Anterior cingulate cortex (tissue), 58 donors: ENCODE results near the gene CCDC195.

Experiments
- DNase-seq, 58 donors: peaks; one replicate each; lab custom pipeline; 2025; lab: John Stamatoyannopoulos, UW

Gene CCDC195

GRCh38 chr2:224716201-224716600 is at the start of gene CCDC195:
TSS of gene CCDC195 (minus strand) at chr2:224716365. CDS start at chr2:224716365, 0 bp downstream.
- DNase-seq = no peak

DNA sequence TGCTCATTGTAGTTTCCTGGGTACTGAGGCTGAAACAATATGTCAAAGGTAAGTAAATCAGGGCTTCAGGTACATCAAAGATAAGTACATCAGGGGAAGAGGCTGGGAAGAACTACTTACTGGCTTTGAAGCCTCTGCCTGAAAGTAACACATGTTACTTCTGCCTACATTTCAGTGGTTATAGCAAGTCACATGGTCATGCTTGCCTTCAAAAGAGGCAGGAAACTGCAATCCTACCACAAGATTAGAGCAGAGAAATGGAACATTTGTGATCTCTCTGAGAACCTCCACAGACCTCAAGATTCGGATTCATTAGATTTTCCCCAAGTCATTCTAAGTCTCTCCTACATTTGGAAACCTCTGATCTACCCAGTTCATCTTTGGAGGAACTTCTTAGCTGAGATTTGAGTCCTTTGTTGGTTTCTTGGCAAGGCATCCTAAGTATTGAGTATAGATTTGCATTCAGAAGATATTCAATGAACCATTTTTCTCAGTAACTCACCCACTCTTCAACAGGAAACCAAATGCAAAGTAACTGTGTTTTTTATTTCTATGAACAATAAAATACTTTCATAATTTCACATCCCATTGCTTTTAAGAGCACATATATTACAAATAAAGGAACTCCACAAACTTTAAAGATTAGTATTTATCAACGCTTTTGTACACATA is 48.5 kb upstream of the CCDC195 start:
- no peak for DNase-seq

DNA sequence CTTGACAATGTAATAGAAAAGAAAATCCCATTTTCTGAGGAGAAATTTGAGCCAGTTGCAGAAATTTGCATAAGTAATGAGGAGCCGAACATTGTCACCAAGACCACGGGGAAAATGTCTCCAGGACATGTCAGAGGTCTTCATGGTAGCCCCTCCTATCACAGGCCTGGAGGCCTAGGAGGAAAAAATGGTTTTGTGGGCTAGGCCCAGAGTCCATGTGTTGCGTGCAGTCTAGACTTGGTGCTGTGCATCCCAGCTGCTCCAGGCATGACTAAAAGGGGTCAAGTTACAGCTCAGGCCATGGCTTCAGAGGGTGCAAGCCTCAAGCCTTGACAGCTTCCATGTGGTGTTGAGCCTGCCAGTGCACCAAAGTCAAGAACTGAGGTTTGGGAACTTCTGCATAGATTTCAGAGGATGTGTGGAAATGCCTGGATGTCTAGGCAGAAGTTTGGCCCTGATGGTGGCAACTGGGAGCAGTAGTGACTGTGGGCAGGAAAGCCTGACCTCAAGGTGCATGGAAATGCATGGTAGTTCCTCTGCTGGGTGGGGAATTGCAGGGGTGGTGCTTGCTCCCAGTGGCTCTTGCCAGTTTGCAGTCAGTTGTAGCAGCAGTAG is 41.9 kb upstream of the CCDC195 start:
- DNase-seq = no peak

DNA sequence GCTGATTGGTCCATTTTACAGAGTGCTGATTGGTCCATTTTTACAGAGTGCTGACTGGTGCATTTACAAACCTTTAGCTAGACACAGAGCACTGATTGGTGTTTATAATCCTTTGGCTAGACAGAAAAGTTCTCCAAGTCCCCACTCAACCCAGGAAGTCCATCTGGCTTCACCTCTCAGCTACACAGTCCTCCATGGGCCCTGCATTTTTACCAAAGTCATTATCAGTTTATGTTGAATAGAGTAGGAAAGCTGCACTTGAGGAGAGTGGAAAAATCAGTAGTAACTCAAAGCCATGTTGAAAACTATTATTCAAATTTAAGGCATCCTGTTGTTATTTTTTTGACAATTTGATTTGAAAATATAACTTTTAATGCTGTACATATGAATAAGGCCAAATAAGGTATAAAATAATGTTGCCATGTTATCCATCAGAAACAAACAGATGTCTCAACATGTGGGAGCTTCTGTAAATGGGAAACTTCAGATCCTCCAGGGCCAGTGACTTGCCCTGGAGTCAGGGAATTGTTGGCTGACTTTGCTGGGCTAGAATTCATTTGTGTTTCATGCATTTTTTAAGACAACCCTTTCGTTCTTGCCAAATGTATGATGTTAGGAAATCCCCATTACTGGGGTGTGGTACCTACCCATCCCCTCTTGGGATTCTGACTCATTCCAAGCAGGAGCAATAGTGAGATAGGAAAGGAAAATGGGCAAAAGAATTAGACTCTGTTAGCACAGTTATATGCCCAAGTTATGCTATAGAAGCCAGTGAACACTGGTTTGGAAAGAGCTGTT is 37.8 kb upstream of the CCDC195 start:
- no peak for DNase-seq

- no peak for DNase-seq
Measured at GRCh38 chr2:224751996-224752698, 36.0 kb upstream of the CCDC195 start.

DNA sequence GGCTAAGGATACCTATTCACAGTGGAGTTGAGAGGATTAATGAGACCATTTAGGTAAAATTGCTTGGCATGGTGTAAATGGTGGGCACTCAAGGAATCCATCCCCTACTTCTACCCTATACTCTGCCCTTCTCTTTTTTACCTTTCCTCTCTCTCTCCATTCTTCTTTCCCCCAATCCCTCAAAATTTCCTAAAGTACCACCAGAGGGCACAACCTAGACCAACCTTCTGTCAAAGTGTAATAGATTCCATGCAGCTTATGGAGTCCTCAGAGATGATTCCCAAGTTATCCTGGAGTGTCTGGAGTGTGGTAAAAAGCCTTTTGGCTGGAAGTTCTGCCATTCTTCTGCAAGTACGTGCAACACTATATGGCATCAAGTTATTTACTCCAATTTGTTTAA is 33.0 kb upstream of the CCDC195 start:
- no peak for DNase-seq

GRCh38 chr2:224747765-224748164 is 31.6 kb upstream of the CCDC195 start:
- no peak for DNase-seq

GRCh38 chr2:224736227-224736626 is 20.1 kb upstream of the CCDC195 start:
- DNase-seq = no peak

DNA sequence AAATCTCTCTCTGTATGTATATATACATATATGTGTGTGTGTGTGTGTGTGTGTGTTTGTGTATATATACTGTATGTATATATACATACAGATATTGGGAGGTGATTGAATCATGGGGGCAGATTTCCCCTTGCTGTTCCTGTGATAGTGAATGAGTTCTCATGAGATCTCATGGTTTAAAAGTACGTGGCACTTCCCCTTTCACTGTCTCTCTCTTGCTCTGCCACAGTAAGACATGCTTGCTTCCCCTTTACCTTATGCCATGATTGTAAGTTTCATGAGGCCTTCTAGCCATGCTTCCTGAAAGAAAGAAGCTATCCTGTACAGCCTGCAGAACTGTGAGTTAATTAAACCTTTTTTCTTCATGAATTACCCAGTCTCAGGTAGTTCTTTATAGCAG is 18.8 kb upstream of the CCDC195 start:
- no peak for DNase-seq

DNA sequence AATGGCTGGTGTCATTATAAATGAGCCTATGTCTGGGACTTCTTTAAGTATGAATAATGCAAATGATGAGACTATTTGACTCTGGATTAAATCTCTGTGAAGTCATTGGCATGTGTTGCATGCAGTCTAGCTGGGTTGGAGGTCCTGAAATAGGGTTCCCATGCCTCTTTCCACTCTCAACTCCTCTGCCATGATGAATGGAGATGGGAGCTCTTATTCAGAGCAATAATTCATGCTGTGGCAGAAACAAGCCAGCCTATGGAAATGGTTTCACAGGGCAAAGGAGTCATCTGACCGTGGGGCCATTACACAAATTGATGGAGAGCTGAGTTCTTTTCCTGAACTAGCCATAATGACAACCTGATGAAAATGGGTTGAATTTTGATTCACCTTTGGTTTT is 15.5 kb upstream of the CCDC195 start:
- DNase-seq = no peak

DNA sequence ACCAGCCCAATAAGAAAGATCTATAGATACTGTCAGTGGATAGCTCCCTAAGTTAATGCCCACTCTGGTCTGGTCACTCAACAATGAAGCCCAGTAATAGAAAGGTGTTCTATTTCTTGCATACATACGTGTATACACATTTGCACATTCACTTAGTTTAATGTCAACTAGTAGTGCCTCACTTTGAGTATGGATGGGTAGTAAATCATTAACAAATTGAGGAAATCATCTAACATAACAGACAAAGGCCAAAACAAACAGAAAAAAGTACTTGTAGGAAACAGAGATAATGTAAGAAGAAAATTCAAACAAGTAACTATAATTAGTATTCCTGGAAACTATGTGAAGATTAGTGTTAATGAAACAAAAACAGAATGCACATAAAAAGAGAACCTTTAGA is 13.3 kb upstream of the CCDC195 start:
- no peak for DNase-seq

DNA sequence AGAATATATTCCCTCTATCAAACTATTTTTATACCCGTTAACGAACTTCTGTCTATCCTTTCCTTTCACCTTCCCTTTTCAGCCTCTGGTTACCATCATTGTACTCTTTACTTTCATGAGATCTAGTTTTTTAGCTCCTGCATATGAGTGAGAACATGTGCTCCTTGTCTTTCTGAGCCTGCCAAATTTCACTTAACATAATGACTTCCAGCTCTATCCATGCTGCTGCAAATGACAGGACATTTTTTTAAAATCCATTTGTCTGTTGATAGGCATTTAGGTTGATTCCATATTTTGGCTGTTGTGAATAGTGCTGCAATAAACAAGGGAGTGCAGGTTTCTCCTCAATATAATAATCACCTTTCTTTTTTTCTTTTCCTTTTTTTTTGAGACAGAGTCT is 8.2 kb upstream of the CCDC195 start:
- DNase-seq = no peak

DNA sequence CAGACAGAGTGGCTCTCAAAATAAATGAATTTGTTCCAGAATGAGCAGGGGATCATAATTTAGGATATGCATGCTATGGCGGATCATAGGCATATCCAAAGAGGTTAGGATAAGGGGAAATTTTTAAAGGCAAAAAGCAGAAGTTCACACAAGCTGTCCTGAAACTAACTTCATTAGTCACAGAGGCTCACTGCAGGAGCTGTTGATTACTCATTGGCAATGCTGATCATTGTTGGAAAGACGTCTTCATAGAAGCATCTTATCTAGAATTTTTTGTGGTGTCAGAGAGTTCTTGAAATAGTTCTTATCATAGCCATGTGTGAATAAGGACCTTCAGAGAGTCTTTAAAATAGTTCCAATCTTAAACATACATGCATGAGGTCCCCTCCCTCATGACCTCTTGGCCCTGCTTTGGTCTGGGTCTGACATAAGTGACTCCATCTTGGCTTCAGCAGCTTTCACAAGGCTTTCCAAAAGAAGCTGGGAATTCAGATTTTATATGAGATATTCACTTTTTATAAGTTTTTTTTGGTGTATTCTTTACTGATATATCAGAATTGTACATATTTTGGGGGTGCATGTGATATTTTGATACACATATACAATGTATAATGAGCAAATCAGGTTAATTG is 7.5 kb upstream of the CCDC195 start:
- DNase-seq = no peak

GRCh38 chr2:224722770-224723169 is 6.6 kb upstream of the CCDC195 start:
- DNase-seq = no peak

DNA sequence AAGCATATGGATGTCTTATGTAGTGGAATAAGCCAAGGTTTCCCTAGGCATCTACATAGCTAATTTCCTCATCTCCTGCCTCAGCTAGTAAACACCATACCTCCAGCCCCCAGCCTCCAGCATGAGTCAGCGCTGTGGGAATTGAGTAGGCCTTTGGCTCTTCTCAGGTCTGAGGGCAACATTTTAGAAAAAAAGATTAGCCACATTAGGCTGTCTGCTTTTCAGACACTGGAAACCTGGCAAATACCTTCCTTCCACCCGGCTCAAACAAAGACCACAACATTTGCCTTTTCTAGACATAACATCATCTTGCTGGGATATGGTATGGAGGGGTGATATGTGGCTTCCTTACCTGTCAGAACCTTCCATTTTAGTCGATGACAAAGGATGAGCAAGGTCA is 6.1 kb upstream of the CCDC195 start:
- DNase-seq = no peak

GRCh38 chr2:224716921-224717320 is 756 bp upstream of the CCDC195 start:
- no peak for DNase-seq

DNA sequence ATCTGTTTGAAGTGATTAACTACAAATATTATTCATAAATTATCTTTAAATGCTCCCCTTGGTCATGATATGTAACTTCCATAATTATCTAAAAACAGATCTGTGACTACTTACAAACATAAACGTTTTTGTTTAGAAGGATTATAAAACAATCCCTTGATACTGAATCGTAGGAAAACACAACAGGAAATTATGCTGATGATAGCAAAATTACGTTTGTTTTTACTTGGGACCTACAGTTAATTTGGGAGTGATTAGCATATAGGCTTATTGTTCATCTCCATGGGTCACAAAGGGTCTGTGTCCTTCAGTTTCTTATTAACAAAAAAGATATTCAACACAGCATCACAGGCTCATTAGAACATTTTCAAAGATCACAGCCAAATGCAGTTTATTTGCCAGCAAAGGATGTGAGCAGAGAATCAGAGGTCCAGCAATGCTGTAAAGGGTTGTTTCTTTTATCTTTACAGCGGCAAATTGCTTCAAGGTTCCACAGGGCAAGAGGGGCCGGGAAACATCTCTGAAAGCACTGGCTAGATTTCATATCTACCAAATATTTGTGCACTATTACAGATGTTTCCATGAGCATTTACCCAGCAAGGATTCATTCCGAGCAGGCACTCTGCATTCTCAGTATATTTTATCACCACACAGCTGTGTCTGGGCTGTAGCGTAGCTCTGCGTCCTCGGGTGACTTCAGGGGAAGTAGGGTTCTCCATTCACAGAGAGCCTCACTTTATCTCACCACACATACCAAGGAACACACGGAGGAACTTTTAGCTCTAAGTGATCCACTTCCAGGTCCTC is 4.1 kb downstream of the CCDC195 start:
- peak in 5 of 58 donors; percentile 1 to 34 (median 2) for DNase-seq

DNA sequence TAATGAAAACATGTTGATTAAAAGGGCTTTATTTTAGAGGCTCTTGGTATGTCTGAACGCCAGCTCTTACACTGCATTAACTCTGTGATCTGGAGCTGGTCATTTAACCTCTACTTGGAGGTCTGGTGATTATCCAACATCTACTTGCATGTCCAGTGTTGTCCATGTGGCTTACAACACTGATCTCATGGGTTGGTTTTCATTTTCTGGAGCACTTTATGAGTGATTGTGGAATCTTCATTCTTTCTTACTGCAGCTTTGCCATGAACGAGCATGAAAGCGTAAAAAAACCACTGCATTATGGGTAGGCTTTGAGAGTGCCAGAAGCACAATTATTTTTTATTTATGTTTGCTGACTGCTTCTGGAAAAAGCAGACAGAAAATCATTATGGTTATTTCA is 4.8 kb downstream of the CCDC195 start:
- DNase-seq = no peak

- DNase-seq = no peak
Measured at GRCh38 chr2:224709301-224709700, 6.9 kb downstream of the CCDC195 start.

DNA sequence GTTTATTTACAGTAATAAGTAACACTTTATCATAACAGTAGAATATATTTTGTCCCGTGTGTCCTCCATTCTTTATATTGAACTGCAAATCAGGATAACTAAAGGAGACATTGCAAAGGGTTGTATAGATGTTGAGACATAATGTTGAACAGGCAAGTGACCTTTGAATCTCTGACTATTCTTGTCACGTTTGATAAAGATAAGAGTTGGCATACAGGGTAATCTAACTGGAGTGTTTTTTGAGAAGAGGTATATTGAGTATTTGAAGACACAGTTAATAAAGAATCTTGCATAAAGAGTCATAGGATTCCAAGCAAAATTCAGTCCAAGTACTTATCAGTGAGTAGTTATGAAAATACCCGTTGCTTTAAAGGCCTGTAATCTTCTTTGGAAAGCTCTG is 21.7 kb downstream of the CCDC195 start:
- no peak for DNase-seq
